Erythroblast (primary cell): ENCODE data around the gene CHRDL1.

Experiments
- GATA1 ChIP-seq: IDR thresholded peaks from 2 replicates; pipeline ENCODE4 v1.6.1; 2011; ENCODE audit warnings: low read depth, mild to moderate bottlenecking, control low read depth, low read length, moderate library complexity
- POLR2A ChIP-seq: IDR thresholded peaks from 2 replicates; pipeline ENCODE4 v1.6.1; 2011; ENCODE audit warnings: mild to moderate bottlenecking, low read length

DNA sequence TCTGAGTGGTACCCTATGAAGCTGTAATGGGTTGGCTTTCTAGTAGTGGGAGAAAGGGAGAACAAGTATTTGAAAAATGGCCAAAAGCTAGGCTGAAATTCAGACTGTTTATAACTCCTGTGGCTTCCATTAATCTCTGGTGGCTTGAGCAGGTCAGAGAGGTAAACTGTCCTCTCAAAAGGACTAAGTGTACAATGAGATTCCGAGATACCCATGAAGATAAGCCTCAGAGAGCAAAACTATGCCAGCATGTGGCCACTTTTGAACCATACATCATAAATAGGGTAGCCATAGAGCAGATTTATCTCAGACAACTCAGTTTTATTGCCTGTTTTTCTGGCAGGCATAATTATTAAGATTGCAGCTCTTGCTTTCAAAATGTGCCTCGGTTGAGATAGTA, 89.2 kb downstream of the CHRDL1 start:
- TF ChIP-seq POLR2A (no peak), GATA1 (no peak)
